ENCODE data around the gene ATP11B.
"Not testable (repeated sequence)": the region's sequence is repeated elsewhere in the genome, so short reads cannot be mapped to it uniquely, and the experiment has no call there.

- not testable (repeated sequence) for TF ChIP-seq POLR2A, POLR2AphosphoS5 (IDR thresholded peaks at IDR 0.05)
- TF ChIP-seq, protein P1, sequence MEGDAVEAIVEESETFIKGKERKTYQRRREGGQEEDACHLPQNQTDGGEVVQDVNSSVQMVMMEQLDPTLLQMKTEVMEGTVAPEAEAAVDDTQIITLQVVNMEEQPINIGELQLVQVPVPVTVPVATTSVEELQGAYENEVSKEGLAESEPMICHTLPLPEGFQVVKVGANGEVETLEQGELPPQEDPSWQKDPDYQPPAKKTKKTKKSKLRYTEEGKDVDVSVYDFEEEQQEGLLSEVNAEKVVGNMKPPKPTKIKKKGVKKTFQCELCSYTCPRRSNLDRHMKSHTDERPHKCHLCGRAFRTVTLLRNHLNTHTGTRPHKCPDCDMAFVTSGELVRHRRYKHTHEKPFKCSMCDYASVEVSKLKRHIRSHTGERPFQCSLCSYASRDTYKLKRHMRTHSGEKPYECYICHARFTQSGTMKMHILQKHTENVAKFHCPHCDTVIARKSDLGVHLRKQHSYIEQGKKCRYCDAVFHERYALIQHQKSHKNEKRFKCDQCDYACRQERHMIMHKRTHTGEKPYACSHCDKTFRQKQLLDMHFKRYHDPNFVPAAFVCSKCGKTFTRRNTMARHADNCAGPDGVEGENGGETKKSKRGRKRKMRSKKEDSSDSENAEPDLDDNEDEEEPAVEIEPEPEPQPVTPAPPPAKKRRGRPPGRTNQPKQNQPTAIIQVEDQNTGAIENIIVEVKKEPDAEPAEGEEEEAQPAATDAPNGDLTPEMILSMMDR (IDR thresholded peaks at IDR 0.05) = not testable (repeated sequence)
Observed at GRCh38 chr3:182799143-182799542, 5.8 kb downstream of the ATP11B start.
